HEK293 (cell line): ENCODE measurements around the gene ARHGAP21.

ENCODE experiments used
- CTCF ChIA-PET: fragments of 350-600 bp; formaldehyde crosslinking; extraction: SDS; loops from one replicate; lab custom pipeline; 2021; ENCODE audit warnings: antibody characterized with exemption; lab: Yijun Ruan, JAX
- POLR2A ChIA-PET: fragments of 300-600 bp; formaldehyde crosslinking; extraction: SDS; loops from one replicate; lab custom pipeline; 2020; ENCODE audit warnings: antibody characterized with exemption, inconsistent platforms; lab: Yijun Ruan, JAX
- H3K27ac ChIP-seq: fragments of 200-500 bp; sonication (Bioruptor generic); 2 replicates; pipeline ENCODE4 v1.5.1; 2014; ENCODE audit warnings: low read depth, low read length, control low read depth, inconsistent platforms; ENCODE audit errors: extremely low read depth
- H3K36me3 ChIP-seq, 2 experiments: fragments of 200-500 bp in 1 of 2; sonication (Bioruptor generic) in 1 of 2; 1 replicate in 1 of 2; 2 replicates in 1 of 2; pipeline ENCODE4 v1.5.1; 2014 to 2017; ENCODE audit warnings: inconsistent platforms in 2 of 2, low read length in 2 of 2; ENCODE audit not compliant: control insufficient read depth in 2 of 2, insufficient read depth in 1 of 2
- H3K4me1 ChIP-seq: fragments of 200-500 bp; sonication (Bioruptor generic); 2 replicates; pipeline ENCODE4 v1.5.1; 2014; ENCODE audit warnings: mild to moderate bottlenecking, low read length, inconsistent platforms; ENCODE audit not compliant: control insufficient read depth, insufficient read depth
- H3K4me3 ChIP-seq: 2 replicates; pipeline ENCODE4 v1.5.1; 2011; ENCODE audit warnings: low read depth, mild to moderate bottlenecking, control low read depth, low read length, moderate library complexity
- H3K9me3 ChIP-seq: fragments of 200-500 bp; sonication (Bioruptor generic); 2 replicates; pipeline ENCODE4 v1.5.1; 2014; ENCODE audit warnings: low read depth, low read length, inconsistent platforms; ENCODE audit not compliant: control insufficient read depth, insufficient read depth
- GLI4 ChIP-seq: fragments of 450-650 bp; formaldehyde crosslinking; IDR thresholded peaks from 2 replicates; pipeline ENCODE4 v1.5.1; 2016; ENCODE audit warnings: missing biosample characterization, missing genetic modification characterization
- GLIS1 ChIP-seq: fragments of 450-650 bp; formaldehyde crosslinking; IDR thresholded peaks from 2 replicates; pipeline ENCODE4 v1.5.1; 2016; ENCODE audit warnings: missing biosample characterization, missing genetic modification characterization
- KLF1 ChIP-seq: fragments of 450-650 bp; formaldehyde crosslinking; IDR thresholded peaks from 2 replicates; pipeline ENCODE4 v1.5.1; 2016; ENCODE audit warnings: missing biosample characterization, missing genetic modification characterization
- KLF16 ChIP-seq: fragments of 450-650 bp; formaldehyde crosslinking; IDR thresholded peaks from 2 replicates; pipeline ENCODE4 v1.5.1; 2017; ENCODE audit warnings: missing biosample characterization, missing genetic modification characterization
- KLF8 ChIP-seq: fragments of 450-650 bp; formaldehyde crosslinking; IDR thresholded peaks from 2 replicates; pipeline ENCODE4 v1.5.1; 2016; ENCODE audit warnings: missing biosample characterization, missing genetic modification characterization
- ZFHX2 ChIP-seq: fragments of 450-650 bp; formaldehyde crosslinking; conservative IDR thresholded peaks from 2 replicates; pipeline ENCODE4 v1.5.1; 2016; ENCODE audit warnings: missing biosample characterization, missing genetic modification characterization
- ZFP69B ChIP-seq: fragments of 450-650 bp; formaldehyde crosslinking; IDR thresholded peaks from 2 replicates; pipeline ENCODE4 v1.5.1; 2016; ENCODE audit warnings: missing biosample characterization, missing genetic modification characterization
- ZNF132 ChIP-seq: fragments of 450-650 bp; formaldehyde crosslinking; IDR thresholded peaks from 2 replicates; pipeline ENCODE4 v1.5.1; 2017; ENCODE audit warnings: missing biosample characterization, missing genetic modification characterization, borderline replicate concordance
- ZNF2 ChIP-seq: fragments of 450-650 bp; formaldehyde crosslinking; IDR thresholded peaks from 2 replicates; pipeline ENCODE4 v1.5.1; 2016; ENCODE audit warnings: missing biosample characterization, missing genetic modification characterization
- ZNF341 ChIP-seq: fragments of 450-650 bp; formaldehyde crosslinking; IDR thresholded peaks from 2 replicates; pipeline ENCODE4; 2016; ENCODE audit warnings: low read depth, missing biosample characterization, missing genetic modification characterization
- ZNF558 ChIP-seq: fragments of 450-650 bp; formaldehyde crosslinking; IDR thresholded peaks from 2 replicates; pipeline ENCODE4 v1.5.1; 2016; ENCODE audit warnings: missing biosample characterization, missing genetic modification characterization
- ZNF561 ChIP-seq: fragments of 450-650 bp; IDR thresholded peaks from 2 replicates; pipeline ENCODE4 v1.5.1; 2018; ENCODE audit warnings: missing biosample characterization, missing genetic modification characterization, borderline replicate concordance
- ZNF623 ChIP-seq: fragments of 450-650 bp; formaldehyde crosslinking; IDR thresholded peaks from 2 replicates; pipeline ENCODE4 v1.5.1; 2016; ENCODE audit warnings: missing biosample characterization, missing genetic modification characterization
- ZNF660 ChIP-seq: fragments of 450-650 bp; IDR thresholded peaks from 2 replicates; pipeline ENCODE4 v1.5.1; 2018; ENCODE audit warnings: missing biosample characterization, mild to moderate bottlenecking, missing genetic modification characterization
- TF ChIP-seq, protein P1 (sequence below): fragments of 450-650 bp; formaldehyde crosslinking; IDR thresholded peaks from 2 replicates; pipeline ENCODE4 v1.5.1; 2016; ENCODE audit warnings: missing biosample characterization, missing genetic modification characterization
- TF ChIP-seq, protein P2 (sequence below): fragments of 450-650 bp; IDR thresholded peaks from 2 replicates; pipeline ENCODE4 v1.5.1; 2018; ENCODE audit warnings: missing biosample characterization, mild to moderate bottlenecking, missing genetic modification characterization
- TF ChIP-seq, protein P3 (sequence below): fragments of 450-650 bp; formaldehyde crosslinking; IDR thresholded peaks from 2 replicates; pipeline ENCODE4 v1.5.1; 2016; ENCODE audit warnings: missing biosample characterization, missing genetic modification characterization, low read depth
- TF ChIP-seq, protein P4 (sequence below): fragments of 450-650 bp; formaldehyde crosslinking; IDR thresholded peaks from 2 replicates; pipeline ENCODE4 v1.5.0; 2017; ENCODE audit warnings: missing biosample characterization, missing genetic modification characterization, borderline replicate concordance
- TF ChIP-seq, protein P5 (sequence below): fragments of 450-650 bp; formaldehyde crosslinking; IDR thresholded peaks from 2 replicates; pipeline ENCODE4 v1.5.1; 2017; ENCODE audit warnings: missing biosample characterization, missing genetic modification characterization

Gene ARHGAP21

DNA sequence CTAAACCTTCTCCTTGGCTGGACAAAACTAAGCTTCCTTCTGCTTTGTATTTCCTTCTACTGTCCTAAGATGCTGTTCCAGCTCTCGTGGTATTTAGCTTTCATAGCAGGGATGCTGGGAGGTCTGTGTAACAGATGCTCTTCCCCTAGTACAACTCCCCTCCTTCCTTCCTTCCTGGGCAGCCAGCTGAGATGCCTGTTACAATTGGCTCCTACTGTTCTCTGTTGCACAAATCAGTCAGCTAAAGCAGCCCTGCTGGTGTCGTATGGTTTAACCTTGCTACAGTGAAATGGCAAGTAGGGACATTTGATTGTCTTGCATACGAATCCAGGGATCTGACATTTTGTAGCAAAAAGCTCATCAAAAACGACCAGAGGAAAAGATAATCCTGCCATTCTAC, 143.8 kb downstream of the ARHGAP21 start:
- Histone ChIP-seq H3K9me3 (no peaks in the 10 kb centered on the region), H3K36me3 (peaks cover 0 to 10% of the 10 kb centered on the region in 2 experiments; a peak in 1 of 3 replicates), H3K4me3 (no peak overlapping the region), H3K4me1 (no peaks in the 10 kb centered on the region; the same call in 1 of the 2 replicates), H3K27ac (no peak overlapping the region)
- ChIA-PET CTCF (interaction anchor here (0.5 kb wide), 2 partner anchors 1287 to 1622 kb away, joined by 3 to 4 read pairs; no protein-coding TSS in a partner anchor), POLR2A (no interaction called here)
- TF ChIP-seq, protein P1, sequence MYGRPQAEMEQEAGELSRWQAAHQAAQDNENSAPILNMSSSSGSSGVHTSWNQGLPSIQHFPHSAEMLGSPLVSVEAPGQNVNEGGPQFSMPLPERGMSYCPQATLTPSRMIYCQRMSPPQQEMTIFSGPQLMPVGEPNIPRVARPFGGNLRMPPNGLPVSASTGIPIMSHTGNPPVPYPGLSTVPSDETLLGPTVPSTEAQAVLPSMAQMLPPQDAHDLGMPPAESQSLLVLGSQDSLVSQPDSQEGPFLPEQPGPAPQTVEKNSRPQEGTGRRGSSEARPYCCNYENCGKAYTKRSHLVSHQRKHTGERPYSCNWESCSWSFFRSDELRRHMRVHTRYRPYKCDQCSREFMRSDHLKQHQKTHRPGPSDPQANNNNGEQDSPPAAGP (tag by site-specific recombination) = no peak
- TF ChIP-seq GLIS1 (tag by site-specific recombination) (no peak), ZNF341 (tag by site-specific recombination) (peak; percentile 39; the same call in 1 of the 2 replicates), KLF16 (tag by site-specific recombination) (no peak), ZNF623 (tag by site-specific recombination) (no peak)

DNA sequence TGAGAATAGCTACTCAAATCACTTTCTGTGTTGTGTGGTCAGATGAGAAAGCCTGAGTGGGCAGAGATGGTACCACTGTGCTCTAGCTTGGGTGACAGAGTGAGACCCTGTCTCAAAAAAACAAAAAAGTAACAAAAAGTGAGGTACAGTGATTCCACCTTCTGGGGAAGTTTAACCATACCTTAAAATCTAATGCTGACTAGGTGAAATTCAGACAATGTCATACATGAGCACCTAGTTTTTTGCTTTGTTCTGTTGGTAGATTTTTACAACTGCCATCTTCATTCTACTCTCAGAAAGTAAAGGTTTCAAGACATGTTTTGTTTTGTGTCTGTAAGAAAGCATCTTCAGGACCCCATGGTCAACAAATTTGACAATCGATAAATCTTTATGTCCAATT, 144.2 kb downstream of the ARHGAP21 start:
- Histone ChIP-seq H3K4me3 (no peak overlapping the region), H3K36me3 (peaks cover 0 to 8% of the 10 kb centered on the region in 2 experiments; a peak in 1 of 3 replicates), H3K4me1 (no peaks in the 10 kb centered on the region; the same call in 1 of the 2 replicates), H3K27ac (no peak overlapping the region), H3K9me3 (no peaks in the 10 kb centered on the region)
- CTCF ChIA-PET = interaction anchor here (0.5 kb wide), 2 partner anchors 1287 to 1623 kb away, joined by 3 to 4 read pairs; no protein-coding TSS in a partner anchor
- POLR2A ChIA-PET = no interaction called here
- no peak for TF ChIP-seq GLI4 (tag by site-specific recombination)
- no peak for TF ChIP-seq ZNF2
- no peak for TF ChIP-seq ZNF558 (tag by site-specific recombination)
- TF ChIP-seq KLF1 (tag by site-specific recombination) = no peak
- TF ChIP-seq, all 188 proteins: peak for 0

DNA sequence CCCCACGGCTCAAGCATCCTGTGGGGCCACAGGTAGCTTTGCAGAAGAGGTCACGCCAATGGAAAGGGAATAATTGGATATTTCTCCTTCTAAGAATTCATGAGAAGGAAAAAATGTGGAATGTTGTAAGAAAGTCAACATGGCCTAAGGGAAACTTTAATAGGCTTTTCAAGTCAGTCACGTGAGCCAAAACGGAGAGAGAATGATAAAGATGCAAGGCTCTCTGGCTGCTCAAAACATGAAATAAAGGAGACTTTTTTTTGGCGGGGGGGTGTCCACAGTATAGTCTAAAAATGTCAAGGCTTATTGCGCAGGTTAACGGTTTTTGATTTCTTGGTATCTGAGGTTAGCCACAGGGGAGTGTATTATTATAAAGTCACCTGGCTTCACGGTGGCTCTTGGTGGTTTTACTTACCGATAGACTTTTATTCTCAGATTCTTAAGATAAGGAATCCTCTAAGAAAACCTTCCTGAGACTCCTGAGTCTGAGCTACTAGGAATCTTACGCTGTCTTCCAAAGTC, 148.1 kb downstream of the ARHGAP21 start:
- CTCF ChIA-PET = interaction anchor here (0.7 kb wide), 1 partner anchor 27 kb away, joined by 3 read pairs; no protein-coding TSS in a partner anchor

DNA sequence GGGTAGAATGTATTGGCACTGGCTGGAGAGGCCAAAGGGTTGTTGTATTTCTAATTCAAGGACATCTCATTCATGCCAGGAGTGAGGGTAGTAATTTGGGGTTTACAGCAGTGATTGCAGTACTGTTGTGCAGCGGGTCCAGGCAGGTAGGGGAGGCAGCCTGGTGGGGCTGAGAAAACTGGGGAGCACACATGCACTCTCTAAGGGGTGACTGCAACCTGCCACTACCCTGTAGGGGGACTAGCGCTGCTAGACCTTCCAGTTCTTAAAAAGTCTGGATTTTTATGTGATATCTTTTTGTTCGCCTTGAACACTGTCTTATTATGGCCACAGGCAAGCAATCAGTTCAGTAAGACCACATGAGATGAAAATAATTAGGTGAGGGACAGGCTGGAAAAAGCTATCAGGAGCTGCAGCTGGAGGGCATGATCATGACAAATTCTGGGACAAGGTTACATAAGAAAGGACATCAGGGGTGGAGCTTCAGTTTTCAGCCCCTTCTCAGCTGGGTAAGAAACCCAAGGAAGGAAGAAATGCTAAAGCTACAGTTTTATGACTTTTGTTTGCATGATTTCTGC, 149.0 kb downstream of the ARHGAP21 start:
- no peak overlapping the region for H3K27ac ChIP-seq
- POLR2A ChIA-PET = no interaction called here
- no peak for TF ChIP-seq ZFHX2 (tag by site-specific recombination)
- TF ChIP-seq ZNF660 (tag by site-specific recombination) = no peak
- no peak for TF ChIP-seq KLF8
- TF ChIP-seq ZNF132 (tag by site-specific recombination) = no peak
- TF ChIP-seq GLI4 (tag by site-specific recombination) = no peak
- TF ChIP-seq, protein P2, sequence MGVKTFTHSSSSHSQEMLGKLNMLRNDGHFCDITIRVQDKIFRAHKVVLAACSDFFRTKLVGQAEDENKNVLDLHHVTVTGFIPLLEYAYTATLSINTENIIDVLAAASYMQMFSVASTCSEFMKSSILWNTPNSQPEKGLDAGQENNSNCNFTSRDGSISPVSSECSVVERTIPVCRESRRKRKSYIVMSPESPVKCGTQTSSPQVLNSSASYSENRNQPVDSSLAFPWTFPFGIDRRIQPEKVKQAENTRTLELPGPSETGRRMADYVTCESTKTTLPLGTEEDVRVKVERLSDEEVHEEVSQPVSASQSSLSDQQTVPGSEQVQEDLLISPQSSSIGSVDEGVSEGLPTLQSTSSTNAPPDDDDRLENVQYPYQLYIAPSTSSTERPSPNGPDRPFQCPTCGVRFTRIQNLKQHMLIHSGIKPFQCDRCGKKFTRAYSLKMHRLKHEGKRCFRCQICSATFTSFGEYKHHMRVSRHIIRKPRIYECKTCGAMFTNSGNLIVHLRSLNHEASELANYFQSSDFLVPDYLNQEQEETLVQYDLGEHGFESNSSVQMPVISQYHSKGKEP (tag by site-specific recombination) = no peak
- TF ChIP-seq, protein P3, sequence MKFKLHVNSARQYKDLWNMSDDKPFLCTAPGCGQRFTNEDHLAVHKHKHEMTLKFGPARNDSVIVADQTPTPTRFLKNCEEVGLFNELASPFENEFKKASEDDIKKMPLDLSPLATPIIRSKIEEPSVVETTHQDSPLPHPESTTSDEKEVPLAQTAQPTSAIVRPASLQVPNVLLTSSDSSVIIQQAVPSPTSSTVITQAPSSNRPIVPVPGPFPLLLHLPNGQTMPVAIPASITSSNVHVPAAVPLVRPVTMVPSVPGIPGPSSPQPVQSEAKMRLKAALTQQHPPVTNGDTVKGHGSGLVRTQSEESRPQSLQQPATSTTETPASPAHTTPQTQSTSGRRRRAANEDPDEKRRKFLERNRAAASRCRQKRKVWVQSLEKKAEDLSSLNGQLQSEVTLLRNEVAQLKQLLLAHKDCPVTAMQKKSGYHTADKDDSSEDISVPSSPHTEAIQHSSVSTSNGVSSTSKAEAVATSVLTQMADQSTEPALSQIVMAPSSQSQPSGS = no peak
- TF ChIP-seq ZNF561 (tag by site-specific recombination) = no peak
- TF ChIP-seq, protein P4, sequence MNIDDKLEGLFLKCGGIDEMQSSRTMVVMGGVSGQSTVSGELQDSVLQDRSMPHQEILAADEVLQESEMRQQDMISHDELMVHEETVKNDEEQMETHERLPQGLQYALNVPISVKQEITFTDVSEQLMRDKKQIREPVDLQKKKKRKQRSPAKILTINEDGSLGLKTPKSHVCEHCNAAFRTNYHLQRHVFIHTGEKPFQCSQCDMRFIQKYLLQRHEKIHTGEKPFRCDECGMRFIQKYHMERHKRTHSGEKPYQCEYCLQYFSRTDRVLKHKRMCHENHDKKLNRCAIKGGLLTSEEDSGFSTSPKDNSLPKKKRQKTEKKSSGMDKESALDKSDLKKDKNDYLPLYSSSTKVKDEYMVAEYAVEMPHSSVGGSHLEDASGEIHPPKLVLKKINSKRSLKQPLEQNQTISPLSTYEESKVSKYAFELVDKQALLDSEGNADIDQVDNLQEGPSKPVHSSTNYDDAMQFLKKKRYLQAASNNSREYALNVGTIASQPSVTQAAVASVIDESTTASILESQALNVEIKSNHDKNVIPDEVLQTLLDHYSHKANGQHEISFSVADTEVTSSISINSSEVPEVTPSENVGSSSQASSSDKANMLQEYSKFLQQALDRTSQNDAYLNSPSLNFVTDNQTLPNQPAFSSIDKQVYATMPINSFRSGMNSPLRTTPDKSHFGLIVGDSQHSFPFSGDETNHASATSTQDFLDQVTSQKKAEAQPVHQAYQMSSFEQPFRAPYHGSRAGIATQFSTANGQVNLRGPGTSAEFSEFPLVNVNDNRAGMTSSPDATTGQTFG (tag by site-specific recombination) = no peak

More for the DNA sequence above, 148.1 kb downstream of the ARHGAP21 start:
- no peak overlapping the region for H3K27ac ChIP-seq
- POLR2A ChIA-PET = no interaction called here
- TF ChIP-seq, protein P5, sequence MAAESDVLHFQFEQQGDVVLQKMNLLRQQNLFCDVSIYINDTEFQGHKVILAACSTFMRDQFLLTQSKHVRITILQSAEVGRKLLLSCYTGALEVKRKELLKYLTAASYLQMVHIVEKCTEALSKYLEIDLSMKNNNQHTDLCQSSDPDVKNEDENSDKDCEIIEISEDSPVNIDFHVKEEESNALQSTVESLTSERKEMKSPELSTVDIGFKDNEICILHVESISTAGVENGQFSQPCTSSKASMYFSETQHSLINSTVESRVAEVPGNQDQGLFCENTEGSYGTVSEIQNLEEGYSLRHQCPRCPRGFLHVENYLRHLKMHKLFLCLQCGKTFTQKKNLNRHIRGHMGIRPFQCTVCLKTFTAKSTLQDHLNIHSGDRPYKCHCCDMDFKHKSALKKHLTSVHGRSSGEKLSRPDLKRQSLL = peak; percentile 44; the same call in 1 of the 2 replicates
- no peak for TF ChIP-seq ZFP69B (tag by site-specific recombination)
- TF ChIP-seq, all 188 proteins: peak for 1
- H3K9me3 ChIP-seq = no peaks in the 10 kb centered on the region
- H3K4me1 ChIP-seq = no peaks in the 10 kb centered on the region; the same call in 1 of the 2 replicates
- no peaks in the 10 kb centered on the region for H3K36me3 ChIP-seq
- no peak overlapping the region for H3K4me3 ChIP-seq

More for the DNA sequence above, 149.0 kb downstream of the ARHGAP21 start:
- no peak overlapping the region for H3K4me3 ChIP-seq
- CTCF ChIA-PET = interaction anchor here (0.6 to 0.7 kb wide), 2 partner anchors 26 to 970 kb away, joined by 3 read pairs; no protein-coding TSS in a partner anchor
- no peaks in the 10 kb centered on the region for H3K9me3 ChIP-seq
- no peaks in the 10 kb centered on the region; the same call in 1 of the 2 replicates for H3K4me1 ChIP-seq
- H3K36me3 ChIP-seq = no peaks in the 10 kb centered on the region
